GM12891 (cell line): ENCODE measurements around the gene LRP11. TPM values are rescaled to one million over a fixed set of nuclear protein-coding genes. Genes with fewer than 3 reads are reported as not detected.
"Not testable (repeated sequence)": the region's sequence is repeated elsewhere in the genome, so short reads cannot be mapped to it uniquely, and the experiment has no call there.

Experiments
- DNase-seq: peaks from one replicate; pipeline ENCODE4 v3.0.0; 2011; ENCODE audit warnings: low spot score; ENCODE audit not compliant: insufficient read length
- FAIRE-seq: peaks from 2 replicates; lab custom pipeline; 2011; peaks lifted over from hg19 to GRCh38; lab: Jason Lieb, UNC
- PAX5 ChIP-seq: IDR thresholded peaks from 2 replicates; pipeline ENCODE4 v1.6.1; 2011; ENCODE audit warnings: low read length, moderate library complexity, mild to moderate bottlenecking; ENCODE audit not compliant: insufficient read depth, severe bottlenecking
- POLR2A ChIP-seq: IDR thresholded peaks from 2 replicates; pipeline ENCODE4 v1.6.1; 2011; ENCODE audit warnings: low read depth, low read length, control low read depth
- POLR2AphosphoS5 ChIP-seq: IDR thresholded peaks from 2 replicates; pipeline ENCODE4 v1.6.1; 2011; ENCODE audit warnings: low read depth, low read length, control low read depth
- POU2F2 ChIP-seq: IDR thresholded peaks from 2 replicates; pipeline ENCODE4 v1.6.1; 2011; ENCODE audit warnings: low read depth, mild to moderate bottlenecking, control low read depth, low read length, moderate library complexity
- SPI1 ChIP-seq: IDR thresholded peaks from 2 replicates; pipeline ENCODE4 v1.6.1; 2011; ENCODE audit warnings: low read depth, low read length, control low read depth
- TAF1 ChIP-seq: IDR thresholded peaks from 2 replicates; pipeline ENCODE4 v1.6.1; 2011; ENCODE audit warnings: low read depth, low read length, control low read depth
- polyA plus RNA-seq: library from polyadenylated mRNA; unstranded; fragments of >200 nt; gene quantifications from one replicate; pipeline ENCODE4 v1.2.1, GENCODE V29; 2012; ENCODE audit warnings: low read depth, missing spikeins, inconsistent platforms; ENCODE audit not compliant: missing spikeins

LRP11 gene
- 0.10 TPM for polyA plus RNA-seq

DNA sequence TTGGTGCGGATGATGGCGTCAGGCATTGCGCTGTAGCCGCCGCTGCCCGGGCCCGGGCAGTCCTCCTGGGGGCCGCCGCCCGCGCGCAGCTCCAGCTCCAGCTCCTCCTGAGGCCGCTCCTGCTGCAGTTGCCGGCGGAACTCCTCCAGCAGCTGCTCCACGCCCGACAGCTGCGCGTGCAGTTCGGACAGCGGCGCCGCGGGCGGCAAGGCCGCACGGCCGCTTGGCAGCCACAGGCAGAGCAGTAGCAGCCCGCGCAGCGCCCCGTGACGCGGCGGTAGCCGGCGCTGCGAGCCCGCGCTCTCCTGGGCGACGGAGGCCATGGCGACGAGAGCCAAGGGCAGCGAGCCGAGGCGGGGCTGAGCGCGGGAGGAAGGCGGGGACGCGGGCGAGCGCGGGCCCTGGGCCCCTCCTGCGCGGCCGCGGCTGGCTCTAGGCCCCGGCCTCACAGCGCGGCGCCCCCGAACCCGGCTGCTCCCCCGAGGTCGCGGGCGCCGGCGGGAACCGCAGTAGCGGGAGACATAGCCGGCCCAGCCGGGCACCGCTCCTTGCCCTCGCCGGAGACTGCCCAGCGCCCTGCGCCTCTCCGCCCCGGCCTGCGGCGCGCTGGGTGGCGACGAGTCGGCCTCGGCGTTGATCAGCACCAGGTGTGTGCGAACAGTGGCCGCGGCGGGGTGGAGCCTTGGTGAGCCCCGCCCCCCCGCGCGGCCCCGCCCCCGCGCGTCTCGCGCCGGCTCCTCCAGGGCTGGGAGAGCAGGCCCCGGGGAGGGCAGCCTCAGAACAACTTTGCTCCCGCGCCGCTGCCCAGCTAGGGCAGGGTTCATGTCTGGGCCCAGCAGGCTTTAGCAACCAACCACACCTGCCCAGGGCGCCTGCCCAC is at the start of gene LRP11:
Gene LRP11, minus strand, starts transcription at position 662 of the 880 bp plus-strand sequence. Its CDS starts 339 bp downstream, at position 323.
- peak; percentile 88 for DNase-seq
- FAIRE-seq, result peak; percentile 9
- no peak for TF ChIP-seq PAX5
- TF ChIP-seq POU2F2, result no peak
- no peak for TF ChIP-seq POLR2AphosphoS5
- no peak for TF ChIP-seq SPI1
- TF ChIP-seq TAF1, result no peak
- no peak for TF ChIP-seq POLR2A

GRCh38 chr6:149913540-149914240 is 49.5 kb upstream of the LRP11 start:
- DNase-seq (no peak), FAIRE-seq (no peak)
- no peak for TF ChIP-seq SPI1
- no peak for TF ChIP-seq POLR2A

DNA sequence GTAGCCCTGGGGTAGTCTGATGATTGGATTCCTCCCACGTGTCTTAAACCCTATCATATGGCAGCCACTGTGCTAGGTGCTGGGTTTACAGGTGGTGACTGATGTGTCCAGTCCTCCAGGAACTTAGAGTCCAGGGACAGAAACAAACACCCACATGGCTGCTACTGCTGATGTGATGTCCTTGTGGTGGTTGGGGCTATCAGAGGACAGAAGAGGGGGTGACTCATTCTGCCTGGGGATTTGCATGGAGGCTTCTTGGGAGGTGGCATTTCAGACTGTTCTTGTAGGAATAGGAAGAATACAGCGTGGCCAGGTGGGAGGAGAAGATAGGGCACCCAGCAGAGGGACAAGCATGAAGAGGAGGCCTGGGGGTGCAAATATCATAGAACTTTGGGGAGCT is 48.9 kb upstream of the LRP11 start:
- DNase-seq (no peak), FAIRE-seq (no peak)
- TF ChIP-seq POU2F2, result no peak
- no peak for TF ChIP-seq SPI1
- no peak for TF ChIP-seq TAF1
- no peak for TF ChIP-seq POLR2A
- no peak for TF ChIP-seq PAX5
- TF ChIP-seq POLR2AphosphoS5, result no peak

GRCh38 chr6:149912680-149913079 is 48.5 kb upstream of the LRP11 start:
- FAIRE-seq, DNase-seq: not testable (repeated sequence)

DNA sequence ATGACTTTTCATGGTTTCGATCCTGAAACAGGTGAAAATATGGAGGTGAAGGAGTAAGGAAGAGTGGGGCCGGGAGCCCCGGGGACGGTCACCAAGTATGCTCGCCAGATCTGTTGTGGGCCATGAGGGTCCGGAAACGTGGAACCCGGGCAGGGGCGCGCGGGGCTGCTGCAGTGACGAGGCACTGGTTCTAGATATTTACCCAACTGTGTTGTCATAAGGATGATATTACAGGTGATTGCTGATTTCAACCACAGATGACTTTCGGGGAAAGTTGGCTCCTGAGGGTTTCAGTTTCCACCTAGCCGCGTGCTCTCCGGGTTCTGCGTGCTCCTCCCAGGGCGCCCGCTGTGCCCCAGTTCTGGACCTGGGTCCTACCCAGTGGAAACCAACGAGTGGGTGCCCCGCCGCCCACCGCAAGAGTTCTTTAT is 46.6 kb upstream of the LRP11 start:
- FAIRE-seq (no peak), DNase-seq (no peak)
- TF ChIP-seq SPI1 (no peak), POU2F2 (no peak), PAX5 (no peak), TAF1 (no peak), POLR2A (no peak), POLR2AphosphoS5 (no peak)

GRCh38 chr6:149909701-149910470 is 45.7 kb upstream of the LRP11 start:
- FAIRE-seq, result no peak
- TF ChIP-seq SPI1 (no peak), POLR2AphosphoS5 (no peak), POLR2A (no peak), TAF1 (no peak), POU2F2 (no peak), PAX5 (no peak)

GRCh38 chr6:149908480-149908879 is 44.3 kb upstream of the LRP11 start:
- FAIRE-seq, DNase-seq: not testable (repeated sequence)

More at GRCh38 chr6:149909701-149910470, 45.7 kb upstream of the LRP11 start:
- no peak for DNase-seq

- no peak for TF ChIP-seq SPI1
- no peak for TF ChIP-seq POU2F2
- no peak for TF ChIP-seq PAX5
- no peak for TF ChIP-seq TAF1
- no peak for TF ChIP-seq POLR2A
- TF ChIP-seq POLR2AphosphoS5, result no peak
- DNase-seq (no peak), FAIRE-seq (no peak)
Measured at GRCh38 chr6:149907317-149907716, 43.2 kb upstream of the LRP11 start.

DNA sequence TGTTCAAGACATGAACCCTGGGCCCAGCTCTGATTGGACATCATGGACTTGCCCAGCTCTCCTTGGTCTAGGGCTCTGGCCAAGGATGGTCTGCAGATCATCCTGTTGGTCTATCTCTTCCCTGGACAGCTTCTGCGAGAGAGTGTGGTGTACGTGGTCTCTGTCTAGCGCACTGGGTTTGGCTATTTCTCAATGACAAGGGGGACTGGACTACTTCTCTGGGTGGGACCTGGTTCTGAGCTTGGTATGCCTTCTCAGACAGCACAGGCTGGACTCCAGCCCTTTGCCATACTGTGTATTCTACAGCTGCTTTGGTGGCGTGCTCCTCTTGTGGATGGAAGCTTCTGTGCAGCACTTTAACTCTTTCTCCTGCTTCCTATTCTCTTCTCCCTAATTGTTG is 42.2 kb upstream of the LRP11 start:
- FAIRE-seq (no peak), DNase-seq (no peak)
- no peak for TF ChIP-seq SPI1
- TF ChIP-seq POU2F2, result no peak
- no peak for TF ChIP-seq POLR2A
- no peak for TF ChIP-seq TAF1
- no peak for TF ChIP-seq POLR2AphosphoS5
- no peak for TF ChIP-seq PAX5

DNA sequence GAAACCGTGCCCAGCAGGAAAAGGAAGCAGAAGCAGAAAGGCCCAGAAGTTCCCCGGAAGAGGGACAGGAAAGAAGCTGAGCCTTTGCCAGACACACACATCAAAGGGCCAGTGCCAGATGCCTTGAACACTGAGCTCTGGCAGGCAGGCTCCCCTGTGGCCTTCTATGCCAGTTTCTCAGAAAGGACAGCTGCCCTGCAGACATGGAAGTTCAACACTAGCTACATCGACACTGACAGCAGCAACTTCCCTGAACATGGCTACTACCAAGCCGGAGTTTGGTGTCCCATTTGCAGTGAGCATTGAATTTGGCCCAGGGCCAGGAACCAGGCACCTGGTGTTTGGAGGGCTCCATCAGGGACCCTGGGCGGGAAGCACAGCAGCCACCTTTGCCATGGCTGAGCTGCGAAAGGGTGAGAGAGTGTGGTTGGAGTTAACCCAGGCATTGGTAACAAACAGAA is 41.8 kb upstream of the LRP11 start:
- DNase-seq (no peak), FAIRE-seq (no peak)
- TF ChIP-seq SPI1, result no peak
- TF ChIP-seq POU2F2, result no peak
- no peak for TF ChIP-seq PAX5
- TF ChIP-seq TAF1, result no peak
- TF ChIP-seq POLR2A, result no peak
- TF ChIP-seq POLR2AphosphoS5, result no peak
